Kidney epithelial cell (primary cell): ENCODE data around the gene SHB. TPM values are rescaled to one million over a fixed set of nuclear protein-coding genes. Genes with fewer than 3 reads are reported as not detected.

Experiments
- DNase-seq: peaks from one replicate; pipeline ENCODE4 v3.0.0-alpha.2; 2010; ENCODE audit warnings: low read depth
- H3K27me3 ChIP-seq: 2 replicates; pipeline ENCODE4 v1.6.0; 2011; ENCODE audit warnings: low read length; ENCODE audit not compliant: control insufficient read depth, insufficient read depth
- H3K36me3 ChIP-seq: 2 replicates; pipeline ENCODE4 v1.5.1; 2011; ENCODE audit warnings: low read length; ENCODE audit not compliant: control insufficient read depth, insufficient read depth
- H3K4me3 ChIP-seq: 2 replicates; pipeline ENCODE4 v1.5.1; 2011; ENCODE audit warnings: low read depth, mild to moderate bottlenecking, control low read depth, low read length
- total RNA-seq: library from RNA; depleted of rRNA; stranded (reverse); fragments of >200 nt; gene quantifications from 2 replicates; pipeline ENCODE4 v1.2.3, GENCODE V29; 2015
- TF ChIP-seq, protein P1 (sequence below): IDR thresholded peaks from 2 replicates; pipeline ENCODE4 v1.5.1; 2011; ENCODE audit warnings: mild to moderate bottlenecking, moderate library complexity, low read length, control low read depth, inconsistent platforms; ENCODE audit not compliant: insufficient read depth, poor library complexity, severe bottlenecking

Gene SHB
- total RNA-seq, 1 donor from 2014 or later, result 39.1 TPM

DNA sequence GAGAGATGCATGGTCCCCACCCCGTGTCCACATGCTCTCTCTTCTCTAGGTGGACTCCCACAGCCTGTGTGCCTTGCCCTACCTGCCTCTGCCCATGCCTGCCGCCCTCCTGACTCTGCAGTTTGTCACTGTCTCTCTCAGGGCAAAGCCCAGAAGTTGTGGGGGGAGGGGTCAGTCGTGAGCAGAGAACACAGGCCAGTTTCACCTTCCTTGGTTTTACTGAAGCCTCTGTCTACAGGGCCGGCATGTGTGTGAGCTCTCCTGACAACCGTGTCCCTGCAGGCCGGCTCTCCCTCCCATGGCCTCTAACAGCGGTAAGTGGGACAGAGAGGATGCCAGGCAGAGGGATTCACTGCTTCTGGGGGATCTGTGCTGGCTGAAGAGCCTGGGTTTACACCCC, 121.6 kb downstream of the SHB start:
- H3K4me3 ChIP-seq, result no peak overlapping the region
- no peaks in the 10 kb centered on the region for H3K27me3 ChIP-seq
- no peak for DNase-seq
- TF ChIP-seq, protein P1, sequence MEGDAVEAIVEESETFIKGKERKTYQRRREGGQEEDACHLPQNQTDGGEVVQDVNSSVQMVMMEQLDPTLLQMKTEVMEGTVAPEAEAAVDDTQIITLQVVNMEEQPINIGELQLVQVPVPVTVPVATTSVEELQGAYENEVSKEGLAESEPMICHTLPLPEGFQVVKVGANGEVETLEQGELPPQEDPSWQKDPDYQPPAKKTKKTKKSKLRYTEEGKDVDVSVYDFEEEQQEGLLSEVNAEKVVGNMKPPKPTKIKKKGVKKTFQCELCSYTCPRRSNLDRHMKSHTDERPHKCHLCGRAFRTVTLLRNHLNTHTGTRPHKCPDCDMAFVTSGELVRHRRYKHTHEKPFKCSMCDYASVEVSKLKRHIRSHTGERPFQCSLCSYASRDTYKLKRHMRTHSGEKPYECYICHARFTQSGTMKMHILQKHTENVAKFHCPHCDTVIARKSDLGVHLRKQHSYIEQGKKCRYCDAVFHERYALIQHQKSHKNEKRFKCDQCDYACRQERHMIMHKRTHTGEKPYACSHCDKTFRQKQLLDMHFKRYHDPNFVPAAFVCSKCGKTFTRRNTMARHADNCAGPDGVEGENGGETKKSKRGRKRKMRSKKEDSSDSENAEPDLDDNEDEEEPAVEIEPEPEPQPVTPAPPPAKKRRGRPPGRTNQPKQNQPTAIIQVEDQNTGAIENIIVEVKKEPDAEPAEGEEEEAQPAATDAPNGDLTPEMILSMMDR, result no peak
- peaks cover 10% of the 10 kb centered on the region for H3K36me3 ChIP-seq

DNA sequence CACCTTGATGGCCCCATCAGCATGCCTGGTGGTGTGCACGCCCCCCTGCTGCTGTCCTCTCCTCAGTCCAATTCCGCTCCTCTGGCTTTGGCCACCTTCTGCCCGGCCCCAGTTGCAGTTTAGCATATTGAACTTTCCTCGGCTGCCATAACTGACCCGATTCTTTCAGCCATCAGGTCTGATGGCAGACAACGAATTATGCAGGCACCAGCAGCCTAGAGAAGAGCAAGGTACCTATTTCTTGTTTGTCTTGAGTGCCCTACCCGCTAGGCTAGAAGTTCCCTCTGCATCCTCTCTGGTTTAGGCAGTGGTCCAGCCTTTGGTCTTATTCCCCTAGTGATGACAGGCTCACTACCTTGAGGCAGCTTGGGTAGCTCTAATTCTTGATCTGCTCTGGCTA, 122.1 kb downstream of the SHB start:
- no peak for DNase-seq
- peaks cover 10% of the 10 kb centered on the region for H3K36me3 ChIP-seq
- TF ChIP-seq, protein P1, result no peak
- no peaks in the 10 kb centered on the region for H3K27me3 ChIP-seq
- no peak overlapping the region for H3K4me3 ChIP-seq

GRCh38 chr9:37946041-37946440, 123.0 kb downstream of the SHB start:
- DNase-seq, result no peak
- TF ChIP-seq, protein P1, result no peak
- peaks cover 10% of the 10 kb centered on the region for H3K36me3 ChIP-seq

GRCh38 chr9:37944671-37945481, 124.2 kb downstream of the SHB start:
- peaks cover 10% of the 10 kb centered on the region for H3K36me3 ChIP-seq
- no peak for DNase-seq
- no peaks in the 10 kb centered on the region for H3K27me3 ChIP-seq
- TF ChIP-seq, protein P1, result no peak
- H3K4me3 ChIP-seq, result no peak overlapping the region

More at GRCh38 chr9:37946041-37946440, 123.0 kb downstream of the SHB start:
- H3K4me3 ChIP-seq, result no peak overlapping the region
- H3K27me3 ChIP-seq, result no peaks in the 10 kb centered on the region

- H3K36me3 ChIP-seq, result peaks cover 9% of the 10 kb centered on the region
- no peaks in the 10 kb centered on the region for H3K27me3 ChIP-seq
- H3K4me3 ChIP-seq, result no peak overlapping the region
- TF ChIP-seq, protein P1, result no peak
- DNase-seq, result no peak
Measured at GRCh38 chr9:37944266-37944650, 124.8 kb downstream of the SHB start.
